Liver (tissue), 9 donors: ENCODE measurements around the gene KCNRG. TPM values are rescaled to one million over a fixed set of nuclear protein-coding genes. Genes with fewer than 3 reads are reported as not detected.

Source experiments
- DNase-seq: peaks from one replicate; pipeline ENCODE4 v3.0.0-alpha.2; 2017; ENCODE audit warnings: low spot score
- H3K27ac ChIP-seq, 2 donors: one replicate each; pipeline ENCODE4 v1.7.0; 2013; ENCODE audit warnings: inconsistent platforms in 2 of 2, low read length in 2 of 2, control low read depth in 1 of 2, low read depth in 1 of 2, mild to moderate bottlenecking in 1 of 2
- H3K27me3 ChIP-seq, 4 donors: one replicate each; pipeline versions ENCODE4 v1.6.1 to v1.7.0; 2013; ENCODE audit warnings: low read length in 3 of 4, inconsistent platforms in 1 of 4, mild to moderate bottlenecking in 1 of 4, moderate library complexity in 1 of 4; ENCODE audit not compliant: control insufficient read depth in 4 of 4, insufficient read depth in 4 of 4
- H3K36me3 ChIP-seq, 4 donors: one replicate each; pipeline versions ENCODE4 v1.6.1 to v1.7.0; 2013; ENCODE audit warnings: low read length in 3 of 4, mild to moderate bottlenecking in 3 of 4, low read depth in 1 of 4, moderate library complexity in 1 of 4; ENCODE audit not compliant: control insufficient read depth in 4 of 4, insufficient read depth in 3 of 4
- H3K4me1 ChIP-seq, 4 donors: one replicate each; pipeline versions ENCODE4 v1.6.1 to v1.7.0; 2013; ENCODE audit warnings: low read length in 3 of 4, mild to moderate bottlenecking in 3 of 4, moderate library complexity in 1 of 4; ENCODE audit not compliant: control insufficient read depth in 4 of 4, insufficient read depth in 4 of 4
- H3K4me3 ChIP-seq, 3 donors: one replicate each; pipeline versions ENCODE4 v1.6.1 to v1.7.0; 2013; ENCODE audit warnings: low read length in 3 of 3, control low read depth in 1 of 3, low read depth in 1 of 3, mild to moderate bottlenecking in 1 of 3
- H3K9ac ChIP-seq, 2 donors: one replicate each; pipeline ENCODE4 v1.7.0; 2013; ENCODE audit warnings: low read length in 2 of 2, mild to moderate bottlenecking in 2 of 2, moderate library complexity in 2 of 2, control low read depth in 1 of 2, low read depth in 1 of 2
- H3K9me3 ChIP-seq, 4 donors: one replicate each; pipeline versions ENCODE4 v1.6.1 to v1.7.0; 2013; ENCODE audit warnings: low read length in 3 of 4; ENCODE audit not compliant: control insufficient read depth in 4 of 4
- ATF3 ChIP-seq: IDR thresholded peaks from 2 replicates; pipeline ENCODE4 v1.6.1; 2016; ENCODE audit warnings: antibody characterized with exemption
- CTCF ChIP-seq: fragments of 150-350 bp; IDR thresholded peaks from 2 replicates; pipeline ENCODE4 v1.5.1; 2017; ENCODE audit warnings: improper control_type of control experiment, low read depth, low read length; ENCODE audit not compliant: missing input control
- EGR1 ChIP-seq, 2 donors: IDR thresholded peaks; 2 replicates each; pipeline ENCODE4 v1.6.1; 2016 to 2018; ENCODE audit warnings: antibody characterized with exemption in 2 of 2, low read depth in 2 of 2
- FOXA1 ChIP-seq: IDR thresholded peaks from 2 replicates; pipeline ENCODE4 v1.6.1; 2016; ENCODE audit warnings: antibody characterized with exemption
- FOXA2 ChIP-seq: IDR thresholded peaks from 2 replicates; pipeline ENCODE4 v1.6.1; 2016; ENCODE audit warnings: antibody characterized with exemption
- GABPA ChIP-seq, 2 donors: IDR thresholded peaks in 1 of 2; conservative IDR thresholded peaks in 1 of 2; 2 replicates each; pipeline ENCODE4 v1.6.1; 2016; ENCODE audit warnings: antibody characterized with exemption in 2 of 2, mild to moderate bottlenecking in 1 of 2, moderate library complexity in 1 of 2
- HNF4A ChIP-seq, 2 donors: conservative IDR thresholded peaks; 2 replicates each; pipeline ENCODE4 v1.6.1; 2016; ENCODE audit warnings: antibody characterized with exemption in 2 of 2, mild to moderate bottlenecking in 2 of 2
- HNF4G ChIP-seq: IDR thresholded peaks from 2 replicates; pipeline ENCODE4 v1.6.1; 2016; ENCODE audit warnings: antibody characterized with exemption
- MAX ChIP-seq: IDR thresholded peaks from 2 replicates; pipeline ENCODE4 v1.6.1; 2016; ENCODE audit warnings: antibody characterized with exemption
- NR2F2 ChIP-seq: IDR thresholded peaks from 2 replicates; pipeline ENCODE4 v1.6.1; 2016; ENCODE audit warnings: antibody characterized with exemption
- RAD21 ChIP-seq, 2 donors: IDR thresholded peaks; 2 replicates each; pipeline ENCODE4 v1.6.1; 2016; ENCODE audit warnings: antibody characterized with exemption in 2 of 2, mild to moderate bottlenecking in 2 of 2
- REST ChIP-seq: IDR thresholded peaks from 2 replicates; pipeline ENCODE4 v1.6.1; 2016; ENCODE audit warnings: antibody characterized with exemption, mild to moderate bottlenecking
- RXRA ChIP-seq, 2 donors: IDR thresholded peaks; 2 replicates each; pipeline ENCODE4 v1.6.1; 2017 to 2018; ENCODE audit warnings: antibody characterized with exemption in 2 of 2, mild to moderate bottlenecking in 1 of 2
- SP1 ChIP-seq: IDR thresholded peaks from 2 replicates; pipeline ENCODE4 v1.6.1; 2018; ENCODE audit warnings: antibody characterized with exemption, mild to moderate bottlenecking
- TAF1 ChIP-seq: conservative IDR thresholded peaks from 2 replicates; pipeline ENCODE4 v1.6.1; 2016; ENCODE audit warnings: antibody characterized with exemption, mild to moderate bottlenecking
- YY1 ChIP-seq: IDR thresholded peaks from 2 replicates; pipeline ENCODE4 v1.6.1; 2016; ENCODE audit warnings: antibody characterized with exemption, mild to moderate bottlenecking
- WGBS: extraction: QIAGEN DNeasy Blood & Tissue Kit; methylation state at CpG from one replicate; pipeline ENCODE4 v1.1.7; 2013; 5-methylcytosine and 5-hydroxymethylcytosine counted together
- polyA plus RNA-seq, 2 donors: library from polyadenylated mRNA; stranded (reverse) in 1 of 2; unstranded in 1 of 2; fragments of 200-250 nt in 1 of 2; fragments of >200 nt in 1 of 2; fragmentation: Nextera tagmentation in 1 of 2; extraction: Ambion mirVana in 1 of 2; gene quantifications; one replicate each; pipeline versions ENCODE4 v1.2.1 to v1.2.3, GENCODE V29; 2013 to 2015
- total RNA-seq, 2 donors: library from RNA; depleted of rRNA; stranded (reverse); fragments of >200 nt; gene quantifications; one replicate each; pipeline ENCODE4 v1.2.3, GENCODE V29; 2014
- donor health status: healthy.
- donor health status: healthy.
- donor health status: healthy.
- donor health status: healthy.
- donor health status: healthy.

The KCNRG gene
- total and polyA plus RNA-seq, 4 donors, result 0.18 to 2.1 (median 1.2) TPM

DNA sequence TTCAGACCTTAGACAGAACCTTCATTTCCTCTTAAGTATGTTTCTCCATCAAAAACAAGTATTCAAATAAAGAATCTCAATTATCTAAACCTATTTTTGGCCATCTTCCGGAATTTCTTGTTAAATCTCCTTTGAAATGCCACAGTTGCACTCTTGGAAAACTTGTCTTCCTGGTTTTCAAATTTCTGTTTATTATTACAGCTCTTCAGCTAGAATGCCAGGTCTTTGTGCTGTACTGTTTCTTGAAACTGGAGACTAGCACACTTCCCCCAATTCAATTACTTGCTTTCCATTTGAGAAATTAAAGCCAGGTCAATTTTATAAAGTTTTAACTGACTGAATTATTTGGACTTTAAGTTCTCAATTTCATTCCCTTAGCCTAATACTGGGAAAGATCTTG, 10.2 kb downstream of the KCNRG start:
- Histone ChIP-seq H3K9me3 (no peaks in the 10 kb centered on the region), H3K4me1 (peaks cover 0 to 15% (median 6%) of the 10 kb centered on the region in 4 donors), H3K9ac (no peak overlapping the region), H3K4me3 (no peak overlapping the region), H3K27ac (no peak overlapping the region), H3K36me3 (peaks cover 1 to 14% (median 3%) of the 10 kb centered on the region in 4 donors), H3K27me3 (no peaks in the 10 kb centered on the region)
- DNase-seq, result no peak
- WGBS, result 80% methylated on average over 1 of the region's 1 CpG
- TF ChIP-seq CTCF (no peak), EGR1 (IDR thresholded peaks at IDR 0.05; ENCODE audit: low read depth in 2 of 2) (no peak), TAF1 (no peak), REST (no peak)

DNA sequence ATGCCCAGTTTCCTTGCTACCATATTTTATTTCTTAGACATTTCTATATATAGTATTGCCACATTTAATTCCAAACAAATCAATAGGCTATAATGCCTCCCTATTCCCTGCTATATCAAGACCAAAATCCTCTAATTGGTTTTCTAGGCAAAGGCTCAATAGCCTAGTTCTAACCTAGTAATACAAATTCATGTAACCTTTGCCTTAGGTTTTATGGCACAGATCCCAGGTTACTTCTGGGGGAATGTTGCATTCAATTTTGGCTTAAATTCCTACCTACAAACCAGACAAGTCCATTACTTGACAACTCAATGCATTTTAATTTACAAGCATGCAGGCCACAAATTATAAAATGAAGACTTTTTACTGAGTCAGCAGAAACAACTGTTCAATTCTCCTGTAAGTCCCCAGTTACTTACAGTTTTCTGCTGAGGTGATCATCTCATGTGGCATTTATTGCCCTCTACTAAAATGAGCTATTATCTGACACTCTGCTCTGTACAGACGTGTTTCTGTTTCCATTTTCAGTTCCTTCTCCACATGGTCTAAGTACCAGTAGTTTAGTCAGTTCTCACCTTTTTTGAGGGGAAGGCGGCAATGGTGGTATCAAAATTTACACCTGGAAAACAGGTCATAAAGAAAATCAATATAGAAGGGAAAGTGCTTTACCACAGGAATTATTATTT, 11.7 kb downstream of the KCNRG start:
- Histone ChIP-seq H3K4me3 (no peak overlapping the region), H3K36me3 (peaks cover 0 to 14% (median 1%) of the 10 kb centered on the region in 4 donors), H3K27ac (no peak overlapping the region), H3K9me3 (no peaks in the 10 kb centered on the region), H3K4me1 (peaks cover 0 to 15% (median 6%) of the 10 kb centered on the region in 4 donors), H3K27me3 (no peaks in the 10 kb centered on the region), H3K9ac (no peak overlapping the region)
- no peak for DNase-seq
- WGBS, result 71% methylated on average over 2 of the region's 2 CpGs
- TF ChIP-seq EGR1 (IDR thresholded peaks at IDR 0.05; ENCODE audit: low read depth in 2 of 2), result no peak
- peak in 1 of 2 donors; percentile 20 for TF ChIP-seq HNF4A (conservative IDR thresholded peaks at IDR 0.05)

DNA sequence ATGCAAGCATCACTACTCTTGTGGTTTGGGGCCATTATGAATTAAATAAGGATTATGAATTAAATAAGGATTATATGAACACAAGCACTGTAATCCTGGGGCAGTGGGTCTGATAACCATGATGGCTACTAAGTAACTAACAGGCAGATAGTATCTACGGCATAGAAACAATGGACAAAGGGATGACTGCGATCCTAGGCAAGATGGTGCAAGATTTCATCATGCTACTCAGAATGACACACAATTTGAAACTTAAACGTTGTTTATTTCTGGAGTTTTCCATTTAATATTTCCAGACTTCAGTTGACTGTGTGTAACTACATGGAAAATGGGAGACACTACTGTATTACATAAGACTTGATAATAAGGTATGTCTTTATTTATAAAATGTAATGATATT, 15.1 kb downstream of the KCNRG start:
- Histone ChIP-seq H3K4me1 (peaks cover 0 to 15% (median 6%) of the 10 kb centered on the region in 4 donors), H3K36me3 (peaks cover 0 to 2% (median under 1%) of the 10 kb centered on the region in 4 donors), H3K9ac (no peak overlapping the region), H3K9me3 (no peaks in the 10 kb centered on the region), H3K27me3 (no peaks in the 10 kb centered on the region), H3K27ac (no peak overlapping the region), H3K4me3 (no peak overlapping the region)
- 89% methylated on average over 3 of the region's 3 CpGs for WGBS
- TF ChIP-seq RXRA (IDR thresholded peaks at IDR 0.05) (no peak), FOXA1 (no peak), REST (no peak), NR2F2 (no peak), YY1 (no peak), RAD21 (IDR thresholded peaks at IDR 0.05) (no peak), MAX (no peak), SP1 (no peak), FOXA2 (no peak), ATF3 (no peak), HNF4G (no peak), EGR1 (IDR thresholded peaks at IDR 0.05; ENCODE audit: low read depth in 2 of 2) (no peak), GABPA (IDR thresholded peaks at IDR 0.05 in 1 of 2, conservative IDR thresholded peaks at IDR 0.05 in 1 of 2) (no peak)
- DNase-seq, result no peak
